ENCODE results near the gene RPL36.

DNA sequence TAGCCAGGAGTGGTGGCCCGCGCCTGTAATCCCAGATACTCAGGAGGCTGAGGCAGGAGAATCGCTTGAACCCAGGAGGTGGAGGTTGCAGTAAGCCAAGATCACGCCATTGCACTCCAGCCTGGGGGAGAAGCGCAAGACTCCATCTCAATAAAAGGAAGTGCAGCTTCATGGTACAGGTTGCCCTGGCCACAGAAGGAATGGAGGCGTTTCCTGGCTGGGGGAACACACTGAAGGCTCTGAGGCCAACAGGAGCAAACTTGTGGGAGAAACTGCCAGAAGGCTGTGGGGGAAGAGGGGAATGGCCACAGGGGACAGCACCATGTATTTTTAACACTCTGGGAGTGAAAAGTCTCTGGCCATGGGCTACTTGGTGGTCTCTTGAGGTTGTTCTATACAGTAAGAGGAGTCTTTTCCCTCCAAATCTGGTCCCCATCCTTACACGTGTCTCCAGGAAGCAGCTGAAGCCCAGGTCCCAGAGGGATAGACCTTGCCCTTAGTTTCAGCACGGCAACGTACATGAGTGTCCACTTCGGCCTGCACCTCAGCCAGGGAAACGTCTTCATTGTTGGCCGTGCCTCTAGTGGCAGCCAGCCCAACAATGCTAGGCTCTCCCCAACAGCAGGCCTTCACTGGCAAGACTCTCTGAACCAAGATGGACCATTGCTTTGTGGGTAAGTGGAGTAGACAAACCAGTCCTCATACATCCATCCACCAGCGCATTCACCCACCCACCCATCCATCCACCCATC, 17.2 kb upstream of the RPL36 start:
- TF ChIP-seq, protein P1, sequence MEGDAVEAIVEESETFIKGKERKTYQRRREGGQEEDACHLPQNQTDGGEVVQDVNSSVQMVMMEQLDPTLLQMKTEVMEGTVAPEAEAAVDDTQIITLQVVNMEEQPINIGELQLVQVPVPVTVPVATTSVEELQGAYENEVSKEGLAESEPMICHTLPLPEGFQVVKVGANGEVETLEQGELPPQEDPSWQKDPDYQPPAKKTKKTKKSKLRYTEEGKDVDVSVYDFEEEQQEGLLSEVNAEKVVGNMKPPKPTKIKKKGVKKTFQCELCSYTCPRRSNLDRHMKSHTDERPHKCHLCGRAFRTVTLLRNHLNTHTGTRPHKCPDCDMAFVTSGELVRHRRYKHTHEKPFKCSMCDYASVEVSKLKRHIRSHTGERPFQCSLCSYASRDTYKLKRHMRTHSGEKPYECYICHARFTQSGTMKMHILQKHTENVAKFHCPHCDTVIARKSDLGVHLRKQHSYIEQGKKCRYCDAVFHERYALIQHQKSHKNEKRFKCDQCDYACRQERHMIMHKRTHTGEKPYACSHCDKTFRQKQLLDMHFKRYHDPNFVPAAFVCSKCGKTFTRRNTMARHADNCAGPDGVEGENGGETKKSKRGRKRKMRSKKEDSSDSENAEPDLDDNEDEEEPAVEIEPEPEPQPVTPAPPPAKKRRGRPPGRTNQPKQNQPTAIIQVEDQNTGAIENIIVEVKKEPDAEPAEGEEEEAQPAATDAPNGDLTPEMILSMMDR (IDR thresholded peaks at IDR 0.05; ENCODE audit: insufficient read depth, low read depth, low read length), result no peak
- no peak for TF ChIP-seq EZH2 (IDR thresholded peaks at IDR 0.05; ENCODE audit: insufficient read depth, low read length)
